ENCODE data around the gene DHRS4L2. TPM values are rescaled to one million over a fixed set of nuclear protein-coding genes. Genes with fewer than 3 reads are reported as not detected.
"Not testable (repeated sequence)": the region's sequence is repeated elsewhere in the genome, so short reads cannot be mapped to it uniquely, and the experiment has no call there.

The DHRS4L2 gene
- polyA plus RNA-seq, 1 donor (not counting 4 experiments of a cell fraction or from before 2014, with no cell fraction given): 18.1 TPM

DNA sequence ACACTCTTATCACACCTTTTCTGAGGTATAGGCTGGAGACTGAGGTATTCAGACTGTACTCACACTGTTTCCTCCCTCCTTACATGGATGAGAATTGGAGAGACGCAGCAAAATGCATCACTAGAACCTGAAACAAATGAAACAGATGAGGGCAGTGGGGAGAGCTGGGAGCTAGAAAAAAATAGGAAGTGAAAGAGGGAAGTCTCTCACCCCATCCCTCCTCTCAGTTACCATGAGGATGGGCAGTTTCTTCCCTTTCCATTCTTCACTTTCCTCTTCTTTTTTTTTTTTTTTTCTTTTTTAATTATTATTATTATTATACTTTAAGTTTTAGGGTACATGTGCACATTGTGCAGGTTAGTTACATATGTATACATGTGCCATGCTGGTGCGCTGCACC is 12.9 kb downstream of the DHRS4L2 start:
- H3K9me3 ChIP-seq (ENCODE audit: control insufficient read depth, low read depth, low read length); H3K4me3 ChIP-seq (ENCODE audit: control insufficient read depth in 2 of 3, extremely low read depth in 1 of 3, insufficient read depth in 2 of 3, low read depth in 1 of 3, low read length in 3 of 3); H3K36me3 ChIP-seq (ENCODE audit: control insufficient read depth in 2 of 2, extremely low read depth in 1 of 2, insufficient read depth in 2 of 2, low read length in 2 of 2); H3K9me1 ChIP-seq (ENCODE audit: control insufficient read depth, extremely low read depth, insufficient read depth, low read length); H2AFZ ChIP-seq (ENCODE audit: control insufficient read depth, low read length); FAIRE-seq; H3K79me2 ChIP-seq (ENCODE audit: control insufficient read depth, insufficient read depth, low read length); H3K4me1 ChIP-seq (ENCODE audit: control insufficient read depth, extremely low read depth, insufficient read depth, low read length); H3K27me3 ChIP-seq (ENCODE audit: control insufficient read depth, extremely low read depth, insufficient read depth, low read length); dilution Hi-C loops (cut with MboI; ENCODE audit: extremely low pct_ligation_motif_present, low sequenced_read_pairs); H4K20me1 ChIP-seq (ENCODE audit: control insufficient read depth, extremely low read depth, insufficient read depth, low read length); H3K27ac ChIP-seq (ENCODE audit: control insufficient read depth, insufficient read depth, low read length); DNase-seq (ENCODE audit: low read depth, low spot score); H3K9ac ChIP-seq (ENCODE audit: control insufficient read depth, extremely low read depth, insufficient read depth, low read length); H3K4me2 ChIP-seq (ENCODE audit: control insufficient read depth, extremely low read depth, insufficient read depth, low read depth, low read length): not testable (repeated sequence)

GRCh38 chr14:24006471-24006816 is 17.7 kb downstream of the DHRS4L2 start:
- H3K4me1 ChIP-seq (ENCODE audit: control insufficient read depth, extremely low read depth, insufficient read depth, low read length); H3K9me3 ChIP-seq (ENCODE audit: control insufficient read depth, low read depth, low read length); H3K9me1 ChIP-seq (ENCODE audit: control insufficient read depth, extremely low read depth, insufficient read depth, low read length); H2AFZ ChIP-seq (ENCODE audit: control insufficient read depth, low read length); H3K9ac ChIP-seq (ENCODE audit: control insufficient read depth, extremely low read depth, insufficient read depth, low read length); H3K4me2 ChIP-seq (ENCODE audit: control insufficient read depth, extremely low read depth, insufficient read depth, low read depth, low read length); H3K79me2 ChIP-seq (ENCODE audit: control insufficient read depth, insufficient read depth, low read length); dilution Hi-C loops (cut with MboI; ENCODE audit: extremely low pct_ligation_motif_present, low sequenced_read_pairs); H3K27me3 ChIP-seq (ENCODE audit: control insufficient read depth, extremely low read depth, insufficient read depth, low read length); FAIRE-seq; H3K27ac ChIP-seq (ENCODE audit: control insufficient read depth, insufficient read depth, low read length); H3K36me3 ChIP-seq (ENCODE audit: control insufficient read depth in 2 of 2, extremely low read depth in 1 of 2, insufficient read depth in 2 of 2, low read length in 2 of 2); H4K20me1 ChIP-seq (ENCODE audit: control insufficient read depth, extremely low read depth, insufficient read depth, low read length); DNase-seq (ENCODE audit: low read depth, low spot score): not testable (repeated sequence)
- peak overlapping the region in 1 of 3 experiments; percentile 3 for H3K4me3 ChIP-seq (ENCODE audit: control insufficient read depth in 2 of 3, extremely low read depth in 1 of 3, insufficient read depth in 2 of 3, low read depth in 1 of 3, low read length in 3 of 3)

GRCh38 chr14:24006817-24007652 is 18.3 kb downstream of the DHRS4L2 start:
- H2AFZ ChIP-seq (ENCODE audit: control insufficient read depth, low read length); H3K27me3 ChIP-seq (ENCODE audit: control insufficient read depth, extremely low read depth, insufficient read depth, low read length); H3K4me2 ChIP-seq (ENCODE audit: control insufficient read depth, extremely low read depth, insufficient read depth, low read depth, low read length); dilution Hi-C loops (cut with MboI; ENCODE audit: extremely low pct_ligation_motif_present, low sequenced_read_pairs); FAIRE-seq; H3K9me1 ChIP-seq (ENCODE audit: control insufficient read depth, extremely low read depth, insufficient read depth, low read length); DNase-seq (ENCODE audit: low read depth, low spot score); H3K9me3 ChIP-seq (ENCODE audit: control insufficient read depth, low read depth, low read length); H3K9ac ChIP-seq (ENCODE audit: control insufficient read depth, extremely low read depth, insufficient read depth, low read length); H3K4me1 ChIP-seq (ENCODE audit: control insufficient read depth, extremely low read depth, insufficient read depth, low read length); H3K36me3 ChIP-seq (ENCODE audit: control insufficient read depth in 2 of 2, extremely low read depth in 1 of 2, insufficient read depth in 2 of 2, low read length in 2 of 2); H4K20me1 ChIP-seq (ENCODE audit: control insufficient read depth, extremely low read depth, insufficient read depth, low read length); H3K79me2 ChIP-seq (ENCODE audit: control insufficient read depth, insufficient read depth, low read length); H3K27ac ChIP-seq (ENCODE audit: control insufficient read depth, insufficient read depth, low read length): not testable (repeated sequence)
- peak overlapping the region in 1 of 3 experiments; percentile 3 for H3K4me3 ChIP-seq (ENCODE audit: control insufficient read depth in 2 of 3, extremely low read depth in 1 of 3, insufficient read depth in 2 of 3, low read depth in 1 of 3, low read length in 3 of 3)

Data from keratinocyte (primary cell).